Lung (tissue), 12 donors: Measurements from ENCODE around the gene PDCD5. TPM values are rescaled to one million over a fixed set of nuclear protein-coding genes. Genes with fewer than 3 reads are reported as not detected.

Experiments
- ATAC-seq: fragments of 200-7000 bp; cut with Tn5 transposase; one replicate; pipeline ENCODE4 v1.9.1; 2020; ENCODE audit warnings: moderate number of reproducible peaks; ENCODE audit not compliant: insufficient read depth, low FRiP score
- DNase-seq, 3 donors: peaks; one replicate each; pipeline ENCODE4 v3.0.0-alpha.2; 2013 to 2017
- H3K27ac ChIP-seq, 2 donors: one replicate each; pipeline ENCODE4 v1.5.1; 2013; ENCODE audit warnings: mild to moderate bottlenecking in 2 of 2, moderate library complexity in 2 of 2, control low read depth in 1 of 2, inconsistent platforms in 1 of 2, low read depth in 1 of 2, low read length in 1 of 2
- H3K27me3 ChIP-seq, 3 donors: one replicate each; pipeline ENCODE4 v1.5.1; 2013; ENCODE audit warnings: low read length in 2 of 3; ENCODE audit not compliant: control insufficient read depth in 3 of 3, insufficient read depth in 3 of 3
- H3K36me3 ChIP-seq, 4 donors: one replicate each; pipeline ENCODE4 v1.5.1; 2013; ENCODE audit warnings: low read length in 4 of 4, mild to moderate bottlenecking in 1 of 4, moderate library complexity in 1 of 4; ENCODE audit not compliant: control insufficient read depth in 4 of 4, insufficient read depth in 4 of 4
- H3K4me1 ChIP-seq, 5 donors: one replicate each; pipeline ENCODE4 v1.5.1; 2013; ENCODE audit warnings: low read length in 5 of 5, mild to moderate bottlenecking in 2 of 5, moderate library complexity in 1 of 5; ENCODE audit not compliant: control insufficient read depth in 5 of 5, insufficient read depth in 5 of 5
- H3K4me3 ChIP-seq: one replicate; pipeline ENCODE4 v1.5.1; 2013; ENCODE audit warnings: mild to moderate bottlenecking, control low read depth, moderate library complexity
- H3K9ac ChIP-seq, 2 donors: one replicate each; pipeline ENCODE4 v1.5.1; 2013; ENCODE audit warnings: low read length in 2 of 2, control low read depth in 1 of 2; ENCODE audit not compliant: insufficient read depth in 1 of 2
- H3K9me3 ChIP-seq, 4 donors: one replicate each; pipeline ENCODE4 v1.5.1; 2013; ENCODE audit warnings: low read length in 3 of 4, mild to moderate bottlenecking in 1 of 4, moderate library complexity in 1 of 4; ENCODE audit not compliant: control insufficient read depth in 4 of 4, insufficient read depth in 3 of 4
- WGBS, 2 donors: extraction: QIAGEN DNeasy Blood & Tissue Kit; methylation state at CpG; one replicate each; pipeline ENCODE4 v1.1.7; 2013; 5-methylcytosine and 5-hydroxymethylcytosine counted together
- polyA plus RNA-seq, 2 donors: library from polyadenylated mRNA; stranded (reverse); fragments of 200-250 nt; gene quantifications; one replicate each; pipeline ENCODE4 v1.2.1, GENCODE V29; 2013
- total RNA-seq, 2 donors: library from RNA; depleted of rRNA in 1 of 2; stranded (reverse); fragments of >200 nt in 1 of 2; gene quantifications; one replicate each; pipeline ENCODE4 v1.2.1, GENCODE V29; 2014 to 2021
- TF ChIP-seq, protein P1 (sequence below): IDR thresholded peaks from 2 replicates; pipeline ENCODE4 v1.5.1; 2012; ENCODE audit warnings: mild to moderate bottlenecking; ENCODE audit errors: control extremely low read depth, extremely low read depth
- donor health status: control.
- donor health status: control.
- donor health status: Bipolar disorder and iron deficiency.
- donor health status: healthy.
- donor health status: DM: yes; HTN: yes; CAD: no.

Gene PDCD5
- total and polyA plus RNA-seq, 4 donors, result 38.6 to 147 (median 87.0) TPM

DNA sequence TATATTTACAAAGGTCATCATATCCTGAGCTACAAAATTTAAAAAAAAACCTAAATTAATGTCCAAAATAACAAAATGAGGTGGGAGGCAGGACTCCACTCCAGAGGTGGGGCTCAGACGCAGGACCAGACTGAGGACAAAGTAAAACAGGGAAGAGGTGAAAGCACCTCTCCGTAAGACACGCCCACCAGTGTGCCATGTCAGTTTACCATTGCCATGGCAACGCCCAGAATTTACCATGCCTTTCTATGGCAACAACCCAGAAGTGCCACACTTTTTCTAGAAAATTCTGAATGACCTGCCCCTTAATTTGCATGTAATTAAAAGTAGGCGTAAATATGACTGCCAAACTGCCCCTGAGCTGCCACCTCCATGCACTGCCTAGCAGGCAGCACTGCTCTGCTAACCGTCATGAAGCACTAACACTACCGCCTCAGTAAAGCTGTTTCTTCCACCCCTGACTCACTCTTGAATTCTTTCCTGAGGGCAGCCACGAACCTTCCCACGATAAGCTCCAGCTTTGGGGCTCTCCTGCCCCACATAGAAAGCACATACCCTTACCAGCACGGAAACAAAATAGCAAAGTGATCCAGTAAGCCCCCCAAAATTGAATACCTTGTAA, 22.3 kb upstream of the PDCD5 start:
- no peaks in the 10 kb centered on the region for H3K4me1 ChIP-seq
- ATAC-seq (no peak), DNase-seq (no peak)
- H3K27me3 ChIP-seq, result peaks cover 0 to 2% (median 0%) of the 10 kb centered on the region in 3 donors
- no peak overlapping the region for H3K27ac ChIP-seq
- H3K9ac ChIP-seq, result no peak overlapping the region
- H3K4me3 ChIP-seq, result no peak overlapping the region
- H3K36me3 ChIP-seq, result no peaks in the 10 kb centered on the region
- H3K9me3 ChIP-seq, result peaks cover 0 to 2% (median 0%) of the 10 kb centered on the region in 4 donors
- WGBS, 2 donors, result 73 to 76% methylated on average over 10 of the region's 10 CpGs
- TF ChIP-seq, protein P1, sequence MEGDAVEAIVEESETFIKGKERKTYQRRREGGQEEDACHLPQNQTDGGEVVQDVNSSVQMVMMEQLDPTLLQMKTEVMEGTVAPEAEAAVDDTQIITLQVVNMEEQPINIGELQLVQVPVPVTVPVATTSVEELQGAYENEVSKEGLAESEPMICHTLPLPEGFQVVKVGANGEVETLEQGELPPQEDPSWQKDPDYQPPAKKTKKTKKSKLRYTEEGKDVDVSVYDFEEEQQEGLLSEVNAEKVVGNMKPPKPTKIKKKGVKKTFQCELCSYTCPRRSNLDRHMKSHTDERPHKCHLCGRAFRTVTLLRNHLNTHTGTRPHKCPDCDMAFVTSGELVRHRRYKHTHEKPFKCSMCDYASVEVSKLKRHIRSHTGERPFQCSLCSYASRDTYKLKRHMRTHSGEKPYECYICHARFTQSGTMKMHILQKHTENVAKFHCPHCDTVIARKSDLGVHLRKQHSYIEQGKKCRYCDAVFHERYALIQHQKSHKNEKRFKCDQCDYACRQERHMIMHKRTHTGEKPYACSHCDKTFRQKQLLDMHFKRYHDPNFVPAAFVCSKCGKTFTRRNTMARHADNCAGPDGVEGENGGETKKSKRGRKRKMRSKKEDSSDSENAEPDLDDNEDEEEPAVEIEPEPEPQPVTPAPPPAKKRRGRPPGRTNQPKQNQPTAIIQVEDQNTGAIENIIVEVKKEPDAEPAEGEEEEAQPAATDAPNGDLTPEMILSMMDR, result no peak

DNA sequence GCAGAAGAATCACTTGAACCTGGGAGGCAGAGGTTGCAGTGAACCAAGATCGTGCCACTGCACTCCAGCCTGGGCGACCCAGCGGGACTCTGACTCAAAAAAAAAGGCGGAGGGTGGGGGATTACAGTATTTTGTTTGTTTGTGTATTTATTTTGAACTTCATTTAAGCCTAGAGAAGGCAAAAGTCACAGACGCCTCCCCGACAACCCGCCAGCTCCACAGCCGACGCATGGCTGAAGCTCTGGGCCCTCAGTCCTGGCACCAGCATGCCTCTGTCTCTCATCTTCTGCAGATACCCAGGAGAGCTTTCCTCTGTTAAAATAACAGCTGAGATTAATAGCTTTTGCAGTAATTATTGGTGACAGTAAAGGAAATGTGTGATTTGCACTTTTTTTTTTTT, 17.2 kb upstream of the PDCD5 start:
- WGBS, 2 donors, result 94 to 96% methylated on average over 9 of the region's 9 CpGs
- H3K4me3 ChIP-seq, result no peak overlapping the region
- no peaks in the 10 kb centered on the region for H3K4me1 ChIP-seq
- no peaks in the 10 kb centered on the region for H3K36me3 ChIP-seq
- DNase-seq, result no peak
- peaks cover 0 to 3% (median 0%) of the 10 kb centered on the region in 4 donors for H3K9me3 ChIP-seq
- no peak for ATAC-seq
- H3K9ac ChIP-seq, result no peak overlapping the region
- TF ChIP-seq, protein P1, result no peak
- H3K27me3 ChIP-seq, result no peaks in the 10 kb centered on the region
- no peak overlapping the region for H3K27ac ChIP-seq

DNA sequence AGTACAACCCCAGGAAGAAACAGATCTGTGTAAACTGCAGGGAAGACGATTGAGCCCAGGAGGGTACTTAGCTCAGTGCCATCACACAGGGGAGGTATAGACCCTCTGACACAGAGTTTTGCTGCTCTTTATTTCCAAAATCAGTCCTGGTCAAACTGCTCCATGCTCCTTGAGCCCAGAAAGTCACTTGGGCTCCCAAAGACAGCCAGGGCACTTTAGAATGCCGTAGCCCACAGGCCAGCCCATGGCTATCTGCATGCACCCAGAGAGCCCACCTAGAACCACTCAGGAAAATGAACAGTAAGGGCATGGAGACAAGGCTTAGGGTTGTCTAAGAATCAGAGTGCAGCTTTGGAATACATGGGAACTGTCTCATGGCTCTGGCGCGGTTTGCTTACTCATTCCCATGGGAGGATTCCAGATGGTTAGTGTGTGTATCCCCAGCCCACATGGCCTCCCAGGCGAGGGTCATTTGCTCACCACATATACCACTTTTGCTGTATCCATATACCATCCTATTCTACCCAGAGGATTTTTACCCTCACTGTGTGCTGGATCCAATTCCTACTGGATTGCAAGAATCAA, 14.7 kb upstream of the PDCD5 start:
- no peak overlapping the region for H3K4me3 ChIP-seq
- H3K9ac ChIP-seq, result no peak overlapping the region
- no peak for ATAC-seq
- no peak for DNase-seq
- no peak overlapping the region for H3K27ac ChIP-seq
- WGBS, 2 donors, result 79 to 84% methylated on average over 5 of the region's 5 CpGs
- H3K36me3 ChIP-seq, result no peaks in the 10 kb centered on the region
- TF ChIP-seq, protein P1, result no peak
- peaks cover 0 to 1% (median 0%) of the 10 kb centered on the region in 4 donors for H3K9me3 ChIP-seq
- H3K4me1 ChIP-seq, result no peaks in the 10 kb centered on the region
- H3K27me3 ChIP-seq, result no peaks in the 10 kb centered on the region
